GM12874 (cell line): ENCODE data around the gene RANBP9.

Experiments used
- CTCF ChIP-seq: IDR thresholded peaks from 2 replicates; pipeline ENCODE4 v1.5.1; 2011; ENCODE audit warnings: low read depth, mild to moderate bottlenecking, control low read depth, low read length, moderate library complexity; ENCODE audit not compliant: insufficient read depth

Gene RANBP9

GRCh38 chr6:13575377-13575775 lies 136.3 kb downstream of the RANBP9 start:
- TF ChIP-seq CTCF = no peak; the same call in 1 of the 2 replicates

- peak; percentile 70; the same call in 1 of the 2 replicates for TF ChIP-seq CTCF
These were observed 136.9 kb downstream of the RANBP9 start, which contains the start of gene SIRT5 for GRCh38 chr6:13574571-13575376. SIRT5 (plus strand) TSS chr6:13574601; CDS start chr6:13584111, 9,510 bp downstream.

GRCh38 chr6:13574149-13574570 lies 137.5 kb downstream of the RANBP9 start:
- peak; percentile 58 for TF ChIP-seq CTCF

- no peak for TF ChIP-seq CTCF
These were observed 137.9 kb downstream of the RANBP9 start for GRCh38 chr6:13573669-13574110.

GRCh38 chr6:13572951-13573654 lies 138.5 kb downstream of the RANBP9 start:
- no peak for TF ChIP-seq CTCF

- TF ChIP-seq CTCF = no peak
These were observed 139.4 kb downstream of the RANBP9 start for GRCh38 chr6:13572240-13572639.
